Suprapubic skin (tissue), 4 donors: ENCODE results near the gene SMYD3.

ENCODE experiments used
- CTCF ChIP-seq, 2 donors: fragments of 200-600 bp in 1 of 2; fragments of 450-650 bp in 1 of 2; sonication (generic) in 1 of 2; IDR thresholded peaks; one replicate each; pipeline ENCODE4 v1.5.1; 2016 to 2019; ENCODE audit warnings: antibody characterized with exemption in 2 of 2, mild to moderate bottlenecking in 1 of 2, moderate library complexity in 1 of 2
- EP300 ChIP-seq: sonication (generic); formaldehyde crosslinking; IDR thresholded peaks from one replicate; pipeline ENCODE4 v1.6.1; 2017; ENCODE audit warnings: antibody characterized with exemption
- POLR2A ChIP-seq, 2 donors: fragments of 450-650 bp; IDR thresholded peaks; one replicate each; pipeline ENCODE4 v1.6.1; 2017; ENCODE audit warnings: antibody characterized with exemption in 2 of 2, mild to moderate bottlenecking in 2 of 2, moderate library complexity in 2 of 2
- POLR2AphosphoS5 ChIP-seq, 3 donors: sonication (generic); formaldehyde crosslinking; IDR thresholded peaks; one replicate each; pipeline ENCODE4 v1.6.1; 2017; ENCODE audit warnings: antibody characterized with exemption in 3 of 3

GRCh38 chr1:246274186-246274585 is 232.9 kb downstream of the SMYD3 start:
- TF ChIP-seq CTCF (IDR thresholded peaks at IDR 0.05) (no peak), POLR2AphosphoS5 (IDR thresholded peaks at IDR 0.05) (no peak), POLR2A (IDR thresholded peaks at IDR 0.05) (no peak), EP300 (no peak)
